Left cardiac atrium (tissue), 4 donors: Measurements from ENCODE around the gene JMJD4. TPM values are rescaled to one million over a fixed set of nuclear protein-coding genes. Genes with fewer than 3 reads are reported as not detected.

ENCODE experiments used
- ATAC-seq, 2 donors: fragments of 200-7000 bp; cut with Tn5 transposase; one replicate each; pipeline ENCODE4 v1.9.1; 2020; ENCODE audit warnings: mild to moderate bottlenecking in 2 of 2, moderate library complexity in 2 of 2
- DNase-seq: peaks from one replicate; pipeline ENCODE4 v3.0.0-alpha.2; 2020
- intact Hi-C, 2 donors: fragments of 100-400 bp; cut with DNase I; formaldehyde crosslinking; loops; one replicate each; pipeline versions ENCODE4 v1.14.1 to v1.15.1; 2022 to 2023
- total RNA-seq, 2 donors: library from RNA; stranded (reverse); fragmentation: NEBNext Ultra II Directional; extraction: Animal tissue kit (Norgen Biotek cat#: 25700); gene quantifications; one replicate each; pipeline ENCODE4 v1.2.1, GENCODE V29; 2021
- donor health status: DM: no; HTN: yes; CAD: no.
- donor health status: DM: no; HTN: yes; CAD: no; lungs with severe emphysema.
- donor health status: DM: yes; HTN: yes; CAD: no.
- donor health status: Dilated cardiomyopathy.

JMJD4 gene
- total RNA-seq, 2 donors from 2014 or later: 9.7 to 14.1 TPM

DNA sequence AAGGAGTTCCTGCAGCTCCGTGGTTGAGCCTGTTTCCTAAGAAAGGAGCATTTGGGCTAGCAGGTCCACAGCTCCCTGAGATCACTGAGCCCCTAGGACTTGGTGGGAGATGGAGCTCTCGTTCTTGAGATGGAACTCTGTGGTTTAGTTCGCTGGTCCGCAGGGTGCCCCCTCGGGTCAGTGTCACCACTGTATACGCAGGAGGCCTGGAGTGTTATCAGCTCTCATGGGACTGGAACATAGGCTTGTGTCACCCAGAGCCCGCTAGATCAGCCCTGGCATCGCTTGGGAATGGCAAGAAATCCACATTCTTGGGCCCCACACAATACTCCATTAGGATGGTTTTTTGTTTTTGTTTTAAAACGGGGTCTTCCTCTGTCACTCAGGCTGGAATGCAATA is 3.7 kb upstream of the JMJD4 start:
- intact Hi-C loops: no loop called here
- no peak for ATAC-seq
- no peak for DNase-seq

DNA sequence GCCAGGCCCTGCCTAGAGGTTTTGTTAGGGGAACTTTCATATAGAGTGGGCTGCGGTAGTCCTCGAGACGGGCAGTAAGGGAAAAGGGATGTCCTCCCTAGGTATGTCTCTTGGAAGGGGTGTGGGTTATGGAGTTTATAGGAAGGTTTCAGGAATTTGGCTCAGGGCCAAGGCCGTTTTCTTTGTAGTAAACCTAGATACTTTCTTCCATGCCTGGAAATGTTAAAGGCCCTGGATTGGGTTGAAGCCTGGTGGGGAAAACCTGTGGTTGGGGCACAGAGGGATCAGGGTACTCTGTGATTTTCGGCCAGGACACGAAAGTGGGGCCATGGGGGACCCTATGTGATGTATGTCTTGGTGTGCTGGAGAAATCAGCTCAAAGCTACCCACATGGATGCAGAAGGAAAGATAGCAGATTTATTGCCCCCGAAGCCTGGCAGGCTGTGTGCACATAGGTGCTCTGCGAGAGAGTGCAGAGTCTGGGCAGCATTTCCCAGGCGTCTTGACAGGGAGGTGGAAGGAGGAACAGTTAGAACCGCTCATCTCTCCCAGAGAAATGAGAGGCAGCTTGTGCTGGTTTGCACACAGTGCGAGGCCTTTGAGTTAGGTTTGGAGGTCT is 1.8 kb upstream of the JMJD4 start:
- ATAC-seq (no peak), DNase-seq (no peak)
- intact Hi-C loops: no loop called here

DNA sequence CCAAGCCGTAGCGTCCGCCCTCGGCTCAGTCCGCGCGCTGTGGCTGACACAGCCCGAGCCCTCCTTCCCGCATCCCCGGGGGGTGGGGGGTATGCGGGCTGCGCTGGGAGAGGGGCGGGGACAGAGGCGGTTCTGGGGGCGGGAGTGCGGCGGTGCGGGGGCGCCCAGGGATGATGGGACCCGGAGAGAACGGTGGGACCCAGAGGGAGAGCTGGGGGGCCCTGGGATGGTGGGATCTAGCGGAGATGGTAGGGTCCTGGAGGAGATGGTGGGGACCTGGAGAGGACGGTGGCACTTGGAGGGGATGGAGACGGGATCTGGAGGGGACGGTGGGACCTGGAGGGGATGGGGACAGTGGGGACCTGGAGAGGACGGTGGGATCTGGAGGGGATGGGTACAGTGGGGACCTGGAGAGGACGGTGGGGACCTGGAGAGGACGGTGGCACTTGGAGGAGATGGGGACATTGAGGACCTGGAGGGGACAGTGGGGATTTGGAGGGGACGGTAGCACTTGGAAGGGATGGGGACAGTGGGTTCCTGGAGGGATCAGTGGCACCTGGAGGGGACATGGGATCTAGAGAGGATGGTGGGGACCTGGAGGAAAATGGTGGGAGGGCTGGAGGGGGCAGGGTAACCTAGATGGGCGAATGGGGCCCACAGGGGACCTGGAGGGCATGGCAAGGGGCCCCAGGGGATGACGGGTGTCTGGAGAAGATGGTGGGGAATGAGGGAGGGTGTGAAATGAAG is 610 bp upstream of the JMJD4 start:
- intact Hi-C loops: no loop called here
- DNase-seq (no peak), ATAC-seq (peak; percentile 57 to 70)

DNA sequence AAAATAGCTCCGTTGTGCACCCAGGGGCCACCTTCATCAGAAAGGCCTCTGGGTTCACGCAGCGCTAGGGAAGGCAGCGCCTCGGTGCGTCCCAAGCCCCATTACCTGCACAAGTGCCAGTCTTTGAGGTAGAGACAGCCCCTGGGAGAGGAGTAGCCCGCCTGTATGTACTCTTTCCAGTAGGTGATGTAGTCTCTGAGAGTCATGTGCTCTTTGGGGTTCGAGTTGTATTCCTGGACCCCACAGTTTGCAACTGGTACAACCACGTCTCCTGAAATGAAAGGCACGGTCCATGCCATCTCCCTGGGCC is 601 bp downstream of the JMJD4 start:
- ATAC-seq (no peak), DNase-seq (no peak)
- intact Hi-C loops: no loop called here

DNA sequence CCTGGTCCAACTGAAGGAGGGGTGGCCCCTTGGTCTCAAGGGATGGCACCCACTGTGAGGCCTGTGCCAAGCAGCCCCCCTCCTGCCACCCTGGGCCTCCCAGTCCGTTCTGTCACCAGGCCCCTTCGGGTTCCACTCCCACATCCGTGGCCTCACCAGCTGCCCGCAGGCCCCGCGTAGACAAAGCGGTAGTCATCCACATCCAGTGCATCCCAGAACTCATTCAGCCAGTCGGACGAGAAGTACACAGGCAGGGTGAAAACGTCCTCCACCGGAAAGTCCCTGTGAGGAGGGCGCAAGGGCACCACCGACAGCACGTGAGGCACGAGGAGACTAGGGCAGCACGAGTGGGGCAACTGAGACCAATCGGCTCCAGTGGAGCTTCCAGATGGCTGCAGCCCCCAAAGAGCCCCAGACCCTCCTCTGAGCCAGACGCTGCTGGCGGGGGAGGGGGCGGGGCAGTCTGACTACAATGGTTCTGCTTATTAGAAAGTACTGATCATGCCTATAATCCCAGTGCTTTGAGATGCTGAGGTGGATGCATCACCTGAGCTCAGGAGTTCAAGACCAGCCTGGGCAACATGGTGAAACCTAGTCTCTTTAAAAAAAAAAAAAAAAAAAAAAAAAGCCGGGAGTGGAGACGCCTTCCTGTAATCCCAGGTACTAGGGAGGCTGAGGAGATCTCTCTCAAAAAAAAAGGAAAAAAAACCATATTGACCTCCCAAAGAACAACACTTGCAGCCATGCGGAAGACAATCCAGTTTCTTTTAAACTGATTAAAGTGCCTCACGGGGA is 1.2 kb downstream of the JMJD4 start:
- intact Hi-C loops: no loop called here
- DNase-seq (no peak), ATAC-seq (no peak)

DNA sequence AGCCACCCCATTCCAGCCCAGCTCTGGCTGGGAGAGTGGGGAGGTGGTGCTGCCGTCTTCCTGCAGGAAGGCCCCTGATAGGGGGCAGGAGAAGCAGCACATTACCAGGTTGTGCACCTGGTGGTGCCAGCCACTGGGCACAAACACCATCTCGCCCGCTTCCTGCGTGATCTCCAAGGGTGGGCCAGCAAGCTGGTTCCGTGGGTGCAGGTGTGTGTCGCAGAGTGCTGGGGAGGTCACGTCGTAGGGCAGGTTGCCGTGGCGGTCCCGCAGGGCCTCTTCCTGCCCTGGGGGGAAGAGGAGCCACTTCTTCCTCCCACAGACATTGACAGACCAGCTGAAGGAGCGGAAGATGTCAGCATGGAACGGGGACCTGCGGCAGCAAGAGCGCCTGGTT is 1.8 kb downstream of the JMJD4 start:
- intact Hi-C loops: no loop called here

DNA sequence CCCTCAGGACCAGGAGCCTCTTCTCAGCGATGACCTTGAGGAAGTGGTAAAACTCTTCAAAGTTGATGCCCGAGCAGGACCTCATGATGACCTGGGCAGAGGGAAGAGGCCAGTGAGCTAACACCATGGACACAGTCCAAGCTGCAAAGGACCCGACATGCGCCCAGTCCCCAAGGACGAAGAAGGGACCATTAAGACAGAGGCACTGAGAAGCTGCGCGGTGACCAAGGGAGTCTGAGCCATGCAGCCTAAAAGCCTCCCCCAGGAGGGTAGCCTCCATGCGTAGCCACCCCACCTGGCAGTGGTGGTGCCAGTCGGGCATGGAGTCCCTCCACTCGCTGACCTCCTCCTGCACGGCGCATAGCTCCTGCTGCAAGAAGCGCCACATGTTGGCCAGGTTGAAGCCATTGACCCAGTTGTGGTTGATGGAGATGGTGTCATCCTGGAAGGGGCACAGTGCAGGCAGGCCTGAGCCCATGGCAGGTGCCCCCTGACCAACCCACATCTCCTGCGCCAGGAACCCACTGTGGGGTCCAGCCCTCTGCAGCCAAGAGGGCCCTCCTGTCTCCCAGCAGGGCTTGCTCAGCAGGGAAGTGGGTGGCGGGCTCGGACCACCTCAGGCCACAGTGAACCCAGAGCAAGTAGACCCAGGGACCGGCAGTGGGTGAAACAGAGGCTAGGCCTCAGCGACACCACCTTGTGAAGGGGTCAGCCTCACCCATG is 2.4 kb downstream of the JMJD4 start:
- intact Hi-C loops: no loop called here
- no peak for DNase-seq
- no peak for ATAC-seq

More for the DNA sequence above, 1.8 kb downstream of the JMJD4 start:
- ATAC-seq (no peak), DNase-seq (no peak)

DNA sequence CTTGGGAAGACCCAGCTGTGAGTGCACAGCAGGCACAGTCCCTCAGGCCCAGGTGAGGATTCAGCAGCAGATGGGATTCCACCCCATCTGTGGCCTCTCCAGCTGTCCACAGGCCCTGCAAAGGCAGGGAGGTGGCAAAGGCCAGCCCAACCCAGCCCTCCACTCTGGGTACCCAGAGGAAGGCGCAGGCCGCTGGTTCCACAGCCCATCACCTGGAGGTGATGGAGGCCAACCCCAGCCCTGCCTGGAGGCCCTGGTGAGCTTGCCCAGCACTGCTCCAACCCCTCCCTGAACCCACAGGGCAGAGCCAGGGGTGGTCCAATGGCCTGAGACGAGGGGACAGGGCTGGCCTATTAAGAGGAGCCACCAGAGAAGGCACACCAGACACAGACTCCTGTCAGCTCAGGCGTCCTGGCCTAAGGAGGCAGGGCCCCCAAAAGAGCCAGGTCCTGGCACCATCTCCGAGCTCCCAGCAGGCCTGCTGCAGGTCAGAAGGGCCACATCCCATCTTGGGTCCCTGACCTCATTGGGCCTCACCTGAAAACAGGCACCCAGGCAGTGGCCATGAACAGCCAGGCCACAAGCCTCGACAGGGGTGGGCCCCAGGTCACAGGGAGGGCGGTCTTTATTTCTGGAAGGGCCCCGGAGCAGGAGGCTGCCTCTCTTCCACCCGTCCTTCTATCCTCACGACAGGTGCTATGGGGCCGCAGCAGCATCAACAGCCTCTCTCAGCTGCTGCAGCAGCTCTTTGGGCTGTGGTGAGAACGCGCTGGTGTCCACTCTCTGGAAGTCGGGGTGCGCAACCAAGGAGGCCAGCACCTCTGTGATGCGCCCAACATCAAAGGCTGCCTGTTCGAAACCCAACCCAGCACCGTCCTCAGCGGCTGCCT is 3.2 kb downstream of the JMJD4 start:
- intact Hi-C loops: no loop called here
- DNase-seq: no peak

DNA sequence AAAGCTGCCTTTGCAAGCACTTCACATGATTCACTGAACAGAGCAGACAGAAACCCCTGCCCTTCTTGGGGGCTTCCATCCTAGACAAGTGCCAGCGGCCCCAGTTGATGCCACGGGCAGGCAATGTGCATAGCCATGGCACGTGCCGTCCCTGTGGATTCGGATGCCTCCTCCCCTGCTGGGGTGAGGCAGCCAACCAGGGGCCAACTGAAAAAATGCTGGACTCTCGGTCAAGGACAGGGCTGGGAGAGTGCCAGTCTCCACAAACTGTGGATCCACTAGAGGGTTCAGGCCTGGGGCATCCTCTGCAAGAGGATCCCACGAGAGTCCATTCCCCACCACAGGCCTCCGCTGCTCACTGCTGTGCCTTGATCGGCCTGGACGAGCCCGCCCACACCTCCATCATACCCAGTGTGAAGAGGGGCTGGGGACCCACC is 3.8 kb downstream of the JMJD4 start:
- ATAC-seq: no peak
- intact Hi-C loops: no loop called here
- DNase-seq: no peak

More for the DNA sequence above, 3.2 kb downstream of the JMJD4 start:
- no peak for ATAC-seq

DNA sequence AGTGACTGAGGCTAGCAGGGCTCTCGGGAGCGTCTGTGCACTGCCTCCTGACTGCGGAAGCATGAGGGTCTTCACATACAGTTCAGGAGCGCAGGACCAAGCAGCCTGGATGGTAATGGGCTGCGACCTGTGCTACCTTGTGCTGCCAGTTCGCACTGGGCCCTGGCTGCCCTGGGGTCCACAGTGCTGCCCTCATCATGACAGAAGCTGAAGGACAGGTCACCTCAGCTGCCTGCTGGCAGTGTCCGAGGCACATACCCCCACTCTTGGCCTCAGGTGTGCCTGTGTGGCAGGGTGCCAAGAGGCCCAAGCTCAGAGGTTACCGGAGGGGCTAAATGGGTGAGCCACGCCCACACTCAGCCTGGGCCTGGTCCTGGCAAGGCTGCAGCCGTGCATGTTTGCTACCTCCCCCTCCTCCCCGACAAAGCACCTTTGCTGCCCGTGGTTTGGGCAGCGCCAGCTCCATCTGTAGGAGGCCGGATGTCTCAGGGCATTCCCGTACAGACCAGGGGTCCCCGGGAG is 4.4 kb downstream of the JMJD4 start:
- no peak for ATAC-seq
- intact Hi-C loops: no loop called here
- no peak for DNase-seq

DNA sequence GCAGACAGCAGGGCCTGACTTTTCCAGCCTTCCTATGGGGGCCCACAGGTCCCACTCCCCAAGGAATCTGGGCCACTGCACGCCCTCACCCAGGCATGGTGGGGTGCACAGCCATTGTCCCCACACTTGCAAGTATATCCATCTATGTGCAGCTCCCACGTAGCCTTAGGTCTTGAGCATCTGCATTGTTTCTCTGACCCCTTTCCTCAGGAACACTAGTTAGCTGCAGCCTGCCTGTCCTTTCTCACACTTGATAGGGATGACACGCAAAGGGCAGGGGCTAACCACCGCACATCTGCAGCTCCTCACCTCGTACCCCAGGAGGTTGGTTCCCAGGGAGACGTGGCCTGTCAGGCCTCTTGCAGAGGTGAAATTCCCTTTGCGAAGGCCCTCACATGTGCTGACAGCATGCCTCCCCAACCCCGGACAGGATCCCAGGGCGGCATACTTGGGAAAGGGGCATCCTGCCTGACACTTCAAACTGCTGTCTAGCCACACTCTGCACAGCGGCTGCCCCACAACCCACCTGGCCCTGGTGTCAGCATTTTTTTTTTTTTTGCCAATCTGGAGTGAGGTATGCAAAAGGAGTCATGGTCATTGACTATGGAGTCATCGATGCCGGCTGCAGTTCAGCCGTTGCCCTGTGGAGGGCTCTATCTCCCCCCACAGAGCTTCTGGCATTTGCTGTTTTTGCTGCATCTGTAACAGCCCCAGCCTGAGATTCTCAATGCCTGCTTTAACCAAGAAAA is 5.0 kb downstream of the JMJD4 start:
- DNase-seq (no peak), ATAC-seq (peak; percentile 4 to 7)
- intact Hi-C loops: loop anchor here in 1 of 2 donors (10.0 kb wide), 2 partner anchors 185 to 245 kb away; no protein-coding TSS in a partner anchor

DNA sequence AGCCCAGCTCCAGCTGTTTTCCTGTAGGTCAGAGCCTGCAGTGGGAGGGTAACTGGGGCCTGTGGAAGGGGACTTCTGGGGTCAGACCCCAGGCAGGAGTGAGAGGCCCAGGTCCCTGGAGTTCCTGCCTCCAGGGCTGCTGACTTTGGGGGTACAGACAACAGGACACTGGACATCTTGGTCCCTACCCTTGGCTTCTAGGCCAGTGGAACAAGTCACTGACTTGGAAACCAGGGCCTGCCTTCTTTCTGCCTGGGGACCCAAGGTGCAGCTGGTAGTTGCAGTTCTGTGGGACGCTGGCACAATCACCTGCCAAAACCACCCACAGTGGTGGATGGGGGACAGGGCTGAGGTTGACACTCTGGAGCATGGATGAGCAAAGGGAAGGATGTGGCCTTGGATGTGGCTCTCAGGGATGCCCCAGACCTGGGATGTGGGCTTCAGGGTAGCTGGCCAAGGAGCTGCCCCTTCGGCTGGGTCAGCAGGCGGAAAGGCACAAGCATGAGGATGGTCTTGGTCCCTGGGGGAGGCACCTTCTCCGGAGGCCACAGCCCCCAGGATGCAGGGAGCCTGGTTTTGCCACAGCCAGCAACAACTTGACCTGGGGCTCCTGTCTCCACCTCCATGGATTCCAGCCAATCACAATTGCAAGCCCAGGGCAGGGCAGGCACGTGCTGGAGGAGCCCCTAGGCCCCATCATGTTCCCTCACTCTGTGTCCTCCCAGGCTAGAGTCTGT is 5.8 kb downstream of the JMJD4 start:
- intact Hi-C loops: loop anchor here in 1 of 2 donors (10.0 kb wide), 2 partner anchors 185 to 245 kb away; no protein-coding TSS in a partner anchor
- DNase-seq (no peak), ATAC-seq (peak; percentile 2)

DNA sequence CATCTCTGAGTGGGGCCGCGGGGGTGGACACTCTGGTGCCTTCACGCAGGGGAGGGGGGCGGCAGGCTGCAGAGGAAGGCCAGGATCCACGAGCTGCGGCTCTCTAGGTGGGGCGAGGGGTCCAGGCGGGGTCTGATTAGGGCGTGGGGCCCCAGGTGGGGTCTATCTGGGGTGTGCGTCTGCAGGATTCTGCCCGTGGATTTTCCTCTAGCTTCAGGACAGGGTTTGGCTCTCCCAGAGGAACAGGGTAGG is 6.3 kb downstream of the JMJD4 start:
- intact Hi-C loops: loop anchor here in 1 of 2 donors (10.0 kb wide), 2 partner anchors 184 to 244 kb away; no protein-coding TSS in a partner anchor

DNA sequence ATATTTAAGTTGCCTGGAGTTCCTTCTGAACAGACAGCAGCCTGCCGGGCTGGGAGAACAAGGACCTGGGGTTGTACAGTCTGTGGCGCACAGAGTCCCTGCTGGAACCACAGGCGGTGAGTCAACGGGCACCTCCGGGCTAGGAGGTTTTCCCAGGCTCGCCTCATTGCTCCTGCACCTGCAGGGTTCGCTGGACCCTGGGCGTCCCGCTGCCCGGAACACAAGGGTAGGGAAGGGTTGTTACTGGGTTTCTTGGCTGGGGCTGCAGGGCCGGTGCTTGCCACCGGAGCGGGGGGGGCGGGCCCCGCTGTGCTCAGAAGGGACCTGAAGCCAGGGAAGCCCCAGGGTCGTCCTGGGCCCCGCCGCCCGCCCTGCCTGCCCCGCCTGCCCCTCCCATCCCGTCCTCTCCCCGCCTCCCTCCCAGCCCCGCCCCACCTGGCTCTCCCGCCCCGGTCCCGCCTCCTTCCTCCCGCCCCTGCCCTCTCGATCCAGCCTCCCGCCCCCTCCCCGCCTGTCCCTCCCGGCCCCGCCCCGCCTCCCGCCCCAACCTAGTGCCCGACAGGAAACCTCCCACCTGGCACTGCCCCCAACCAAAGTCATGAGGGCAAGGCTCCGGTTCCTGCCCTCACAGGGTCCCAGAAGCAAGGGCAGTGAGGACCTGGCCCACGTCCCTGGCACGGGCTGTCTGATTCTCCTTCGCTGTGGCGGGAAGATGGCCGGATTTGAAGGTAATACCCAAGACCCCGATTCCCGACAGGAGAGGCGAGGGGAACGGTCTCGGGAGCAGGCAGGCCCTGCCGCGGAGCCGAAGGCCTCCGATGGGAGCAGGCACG is 6.8 kb downstream of the JMJD4 start:
- ATAC-seq (peak; percentile 70 to 79), DNase-seq (peak; percentile 81)
- intact Hi-C loops: loop anchor here in 1 of 2 donors (10.0 kb wide), 2 partner anchors 183 to 243 kb away; no protein-coding TSS in a partner anchor

More for the DNA sequence above, 6.3 kb downstream of the JMJD4 start:
- no peak for DNase-seq
- ATAC-seq: peak; percentile 9 to 18

DNA sequence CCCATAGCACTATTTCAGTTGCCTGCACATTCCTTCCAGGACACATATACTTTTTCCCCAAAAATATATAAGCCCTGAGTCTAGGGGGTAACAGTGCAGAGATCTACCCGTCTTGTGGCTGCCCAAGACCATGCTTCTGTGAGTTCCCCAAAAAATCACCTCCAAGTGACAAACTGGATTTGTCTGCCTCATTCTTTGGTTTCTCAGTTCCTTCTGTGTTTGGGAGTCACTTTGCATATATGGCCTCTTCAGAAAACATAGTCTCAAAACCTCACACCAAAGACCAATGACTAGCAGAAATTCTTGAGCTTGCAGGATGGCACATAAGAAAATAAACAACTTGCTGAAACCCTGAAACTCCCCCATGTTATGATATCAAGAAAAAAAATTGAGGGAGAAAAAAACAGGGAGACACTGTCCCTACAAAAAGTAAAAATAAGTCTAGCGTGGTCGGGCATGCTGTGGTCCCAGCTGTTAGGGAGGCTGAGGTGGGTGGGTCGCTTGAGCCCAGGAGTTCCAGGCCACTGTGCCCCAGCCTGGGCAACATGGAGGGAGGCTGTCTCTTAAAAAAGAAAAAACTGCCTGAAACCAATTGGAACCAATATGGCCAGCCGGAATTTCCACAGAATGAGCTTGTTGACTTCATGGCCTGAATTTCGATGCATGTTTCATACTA is 8.0 kb downstream of the JMJD4 start:
- intact Hi-C loops: loop anchor here in 1 of 2 donors (10.0 kb wide), 2 partner anchors 182 to 242 kb away; no protein-coding TSS in a partner anchor
- ATAC-seq: no peak
- no peak for DNase-seq
